Globus pallidus (tissue), 1 donor: ENCODE data around the gene KLHL2.

ENCODE experiments used
- DNase-seq: peaks from one replicate; pipeline ENCODE4 v3.0.0-alpha.2; 2015; ENCODE audit warnings: low spot score

Gene KLHL2

DNA sequence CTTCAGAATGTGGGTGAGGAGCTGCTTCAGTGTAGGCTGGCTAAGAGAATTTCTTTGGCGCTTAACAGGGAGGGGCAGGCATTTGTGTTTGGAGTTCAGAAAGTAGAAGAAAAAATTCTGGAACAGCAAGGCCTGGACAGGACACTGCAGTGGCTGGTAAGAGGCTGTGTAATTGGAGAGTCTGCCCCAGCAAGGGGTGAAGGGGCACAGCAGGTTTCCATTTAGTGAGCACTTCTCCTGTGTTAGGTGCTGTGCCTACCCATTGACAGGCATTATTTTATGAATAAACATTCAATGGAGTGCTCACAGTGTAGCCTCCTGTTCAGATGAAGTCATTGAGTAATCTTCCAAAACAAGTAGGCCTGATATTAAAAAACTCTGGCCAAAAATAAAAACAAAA is 160.8 kb downstream of the KLHL2 start:
- DNase-seq = no peak

- no peak for DNase-seq
Observed at GRCh38 chr4:165368567-165368966, 161.2 kb downstream of the KLHL2 start.

DNA sequence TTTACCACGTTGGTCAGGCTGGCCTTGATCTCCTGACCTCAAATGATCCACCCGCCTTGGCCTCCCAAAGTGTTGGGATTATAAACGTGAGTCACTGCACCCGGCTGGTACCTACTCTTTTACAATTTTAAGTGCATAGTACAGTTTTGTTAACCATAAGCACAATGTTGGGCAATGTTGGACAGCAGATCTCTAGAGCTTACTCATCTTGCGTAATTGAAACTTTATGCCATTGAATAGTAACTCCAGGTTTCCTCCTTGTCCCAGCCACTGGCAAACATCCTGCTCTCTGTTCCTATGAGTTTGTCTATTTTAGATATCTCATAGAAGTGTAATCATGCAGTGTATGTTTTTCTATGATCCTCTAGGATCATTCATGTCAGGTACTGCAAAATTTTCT is 162.2 kb downstream of the KLHL2 start:
- DNase-seq = no peak

DNA sequence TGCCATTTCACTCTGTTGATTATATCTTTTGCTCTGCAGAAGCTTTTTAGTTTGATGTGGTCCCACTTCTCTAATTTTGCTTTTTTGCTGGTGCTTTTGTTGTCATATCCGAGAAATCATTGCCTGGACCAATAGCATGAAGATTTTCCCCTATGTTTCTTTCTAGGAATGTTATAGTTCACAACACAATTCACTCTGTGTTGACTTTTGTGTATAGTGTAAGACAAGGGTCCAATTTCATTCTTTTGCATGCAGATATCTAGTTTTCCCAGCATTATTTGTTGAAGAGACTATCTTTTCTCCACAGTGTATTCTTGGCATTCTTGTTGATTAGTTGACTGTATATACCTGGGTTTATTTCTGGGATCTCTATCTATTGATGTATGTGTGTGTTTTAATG is 163.2 kb downstream of the KLHL2 start:
- DNase-seq = no peak
